Measurements from ENCODE around the gene CHCHD4. TPM values are rescaled to one million over a fixed set of nuclear protein-coding genes. Genes with fewer than 3 reads are reported as not detected.

Gene CHCHD4
- total RNA-seq, 1 donor = 10.8 TPM

DNA sequence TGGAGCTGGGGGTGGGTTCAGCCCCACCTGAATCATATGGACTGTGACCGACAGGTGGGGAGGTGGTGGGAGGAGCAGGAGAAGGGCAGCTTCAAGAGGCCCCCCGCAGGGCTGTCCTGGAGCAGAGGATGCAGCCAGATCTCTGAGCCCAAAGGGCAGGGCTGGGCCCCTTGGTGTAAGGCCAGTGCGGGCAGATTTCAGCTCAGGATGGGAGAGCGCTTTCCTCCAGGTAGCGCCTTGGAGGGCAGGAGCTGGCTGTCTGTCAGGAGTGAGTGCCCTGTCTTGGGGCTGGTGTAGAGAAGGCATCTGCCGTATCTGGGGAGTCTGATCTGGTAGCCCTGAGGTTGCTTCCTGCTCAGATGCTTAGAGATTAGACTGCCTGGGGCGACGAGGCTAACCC is 7.5 kb upstream of the CHCHD4 start:
- TF ChIP-seq CTCF (IDR thresholded peaks at IDR 0.05; ENCODE audit: insufficient read depth, low read depth, low read length) = no peak
- H3K4me3 ChIP-seq (ENCODE audit: low read depth, low read length) = no peak overlapping the region
- DNase-seq (ENCODE audit: low read depth) = no peak

- no peak for DNase-seq (ENCODE audit: low read depth)
- no peak overlapping the region for H3K4me3 ChIP-seq (ENCODE audit: low read depth, low read length)
- no peak for TF ChIP-seq CTCF (IDR thresholded peaks at IDR 0.05; ENCODE audit: insufficient read depth, low read depth, low read length)
Observed at GRCh38 chr3:14131134-14131533, 6.5 kb upstream of the CHCHD4 start.

GRCh38 chr3:14130707-14131106 is 6.0 kb upstream of the CHCHD4 start:
- DNase-seq (ENCODE audit: low read depth) = no peak
- no peak for TF ChIP-seq CTCF (IDR thresholded peaks at IDR 0.05; ENCODE audit: insufficient read depth, low read depth, low read length)
- no peak overlapping the region for H3K4me3 ChIP-seq (ENCODE audit: low read depth, low read length)

- no peak overlapping the region for H3K4me3 ChIP-seq (ENCODE audit: low read depth, low read length)
- TF ChIP-seq CTCF (IDR thresholded peaks at IDR 0.05; ENCODE audit: insufficient read depth, low read depth, low read length) = no peak
- DNase-seq (ENCODE audit: low read depth) = no peak
Observed at GRCh38 chr3:14130230-14130629, 5.6 kb upstream of the CHCHD4 start.

- H3K4me3 ChIP-seq (ENCODE audit: low read depth, low read length) = no peak overlapping the region
- TF ChIP-seq CTCF (IDR thresholded peaks at IDR 0.05; ENCODE audit: insufficient read depth, low read depth, low read length) = no peak
- no peak for DNase-seq (ENCODE audit: low read depth)
Observed at GRCh38 chr3:14129296-14129695, 4.6 kb upstream of the CHCHD4 start.

GRCh38 chr3:14128724-14129123 is 4.1 kb upstream of the CHCHD4 start:
- TF ChIP-seq CTCF (IDR thresholded peaks at IDR 0.05; ENCODE audit: insufficient read depth, low read depth, low read length) = no peak
- no peak for DNase-seq (ENCODE audit: low read depth)
- H3K4me3 ChIP-seq (ENCODE audit: low read depth, low read length) = no peak overlapping the region

GRCh38 chr3:14127516-14128161 is 3.0 kb upstream of the CHCHD4 start:
- no peak overlapping the region for H3K4me3 ChIP-seq (ENCODE audit: low read depth, low read length)
- no peak for TF ChIP-seq CTCF (IDR thresholded peaks at IDR 0.05; ENCODE audit: insufficient read depth, low read depth, low read length)

More at GRCh38 chr3:14127516-14128161, 3.0 kb upstream of the CHCHD4 start:
- no peak for DNase-seq (ENCODE audit: low read depth)

Measured in fibroblast of villous mesenchyme (primary cell).